Measurements from ENCODE around the gene SGTB. TPM values are rescaled to one million over a fixed set of nuclear protein-coding genes. Genes with fewer than 3 reads are reported as not detected.

The SGTB gene
- total and polyA plus RNA-seq, 2 experiments from 2014 or later = 8.0 to 12.5 TPM

DNA sequence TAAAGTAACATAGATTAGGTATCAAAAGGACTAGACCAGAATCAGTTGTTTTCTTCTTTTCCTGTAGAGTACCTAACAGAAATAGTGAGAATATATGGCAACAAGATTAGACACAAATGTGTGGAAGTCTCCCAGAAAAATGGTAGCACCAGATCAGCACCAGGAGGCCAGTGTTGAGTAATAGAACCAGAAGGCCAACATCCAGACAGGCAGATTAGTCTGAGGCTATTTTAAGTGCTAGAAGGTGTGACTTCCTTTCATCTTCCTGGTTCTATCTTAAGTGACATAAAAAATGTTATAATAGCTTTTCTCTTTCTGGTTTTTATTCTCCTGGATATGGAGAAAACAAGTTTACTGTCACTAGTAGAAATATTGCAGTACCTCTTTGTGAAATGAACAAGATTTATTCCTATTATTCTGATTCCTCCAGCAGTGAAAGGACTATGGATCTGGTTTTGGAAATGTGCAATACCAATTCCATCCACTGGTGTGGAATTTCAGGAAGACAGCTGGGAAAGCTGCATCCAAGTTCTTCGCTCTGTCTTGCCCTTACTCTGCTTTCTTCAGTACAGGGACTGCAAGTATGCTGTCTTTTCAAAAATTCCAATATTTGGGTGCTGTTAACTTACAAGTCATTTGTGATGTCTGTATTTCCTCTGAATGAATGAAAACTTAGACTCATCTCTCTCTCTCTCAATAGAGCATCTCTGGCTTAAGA is 57.9 kb downstream of the SGTB start:
- no peak for TF ChIP-seq ZNF114 (CRISPR knock-in tag; IDR thresholded peaks at IDR 0.05)
- TF ChIP-seq, protein P1, sequence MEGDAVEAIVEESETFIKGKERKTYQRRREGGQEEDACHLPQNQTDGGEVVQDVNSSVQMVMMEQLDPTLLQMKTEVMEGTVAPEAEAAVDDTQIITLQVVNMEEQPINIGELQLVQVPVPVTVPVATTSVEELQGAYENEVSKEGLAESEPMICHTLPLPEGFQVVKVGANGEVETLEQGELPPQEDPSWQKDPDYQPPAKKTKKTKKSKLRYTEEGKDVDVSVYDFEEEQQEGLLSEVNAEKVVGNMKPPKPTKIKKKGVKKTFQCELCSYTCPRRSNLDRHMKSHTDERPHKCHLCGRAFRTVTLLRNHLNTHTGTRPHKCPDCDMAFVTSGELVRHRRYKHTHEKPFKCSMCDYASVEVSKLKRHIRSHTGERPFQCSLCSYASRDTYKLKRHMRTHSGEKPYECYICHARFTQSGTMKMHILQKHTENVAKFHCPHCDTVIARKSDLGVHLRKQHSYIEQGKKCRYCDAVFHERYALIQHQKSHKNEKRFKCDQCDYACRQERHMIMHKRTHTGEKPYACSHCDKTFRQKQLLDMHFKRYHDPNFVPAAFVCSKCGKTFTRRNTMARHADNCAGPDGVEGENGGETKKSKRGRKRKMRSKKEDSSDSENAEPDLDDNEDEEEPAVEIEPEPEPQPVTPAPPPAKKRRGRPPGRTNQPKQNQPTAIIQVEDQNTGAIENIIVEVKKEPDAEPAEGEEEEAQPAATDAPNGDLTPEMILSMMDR (conservative IDR thresholded peaks at IDR 0.05; ENCODE audit: low read depth in 2 of 2) = peak; percentile 35 to 54
- Mint-ChIP-seq H3K4me1 (no peaks in the 10 kb centered on the region), H3K36me3 (ENCODE audit: low read depth) (no peaks in the 10 kb centered on the region), H3K9me3 (no peaks in the 10 kb centered on the region), H3K4me3 (no peak overlapping the region), H3K27me3 (ENCODE audit: insufficient read depth, low read depth, poor library complexity) (peaks cover 2% of the 10 kb centered on the region), H3K27ac (no peak overlapping the region; the same call in 1 of the 2 replicates)
- Histone ChIP-seq H4K20me1 (replicated peaks; ENCODE audit: insufficient read depth) (no peaks in the 10 kb centered on the region), H3K27me3 (ENCODE audit: insufficient read depth) (no peaks in the 10 kb centered on the region), H3F3A (replicated peaks; ENCODE audit: low read depth) (no peaks in the 10 kb centered on the region), H3K79me2 (replicated peaks; ENCODE audit: insufficient read depth) (no peaks in the 10 kb centered on the region), H2AFZ (no peak overlapping the region), H3K27ac (ENCODE audit: low read depth) (no peak overlapping the region), H3K9me2 (ENCODE audit: insufficient read depth) (no peaks in the 10 kb centered on the region), H3K4me1 (ENCODE audit: insufficient read depth) (no peaks in the 10 kb centered on the region), H3K4me2 (no peak overlapping the region), H3K36me3 (ENCODE audit: insufficient read depth) (no peaks in the 10 kb centered on the region), H3K4me3 (no peak overlapping the region)
- ATAC-seq = peak; percentile 89
- peak; percentile 74 for DNase-seq (ENCODE audit: low spot score)

DNA sequence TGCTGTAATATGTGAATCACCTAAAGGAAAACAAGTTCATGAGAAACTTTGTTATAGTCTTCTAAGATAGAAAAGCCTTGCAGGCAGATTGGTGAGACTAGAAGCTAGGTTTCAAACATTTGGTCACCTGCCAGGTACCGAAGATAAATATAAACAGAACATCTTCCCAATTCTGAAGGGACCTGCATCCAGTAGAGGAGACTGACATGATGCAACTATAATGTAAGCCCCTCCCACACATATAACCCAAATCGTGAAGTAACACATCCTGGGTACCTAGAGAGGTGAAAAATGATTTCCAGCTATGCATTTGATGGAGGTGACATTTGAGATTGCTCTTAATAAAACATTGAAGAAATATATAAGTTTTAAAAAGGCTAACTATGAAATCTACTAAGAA is 67.2 kb downstream of the SGTB start:
- H3K36me3 ChIP-seq (ENCODE audit: insufficient read depth) = no peaks in the 10 kb centered on the region
- H3K27ac ChIP-seq (ENCODE audit: low read depth) = 0 out of 2 replicates have a peak overlapping the region, but pooled peaks have one; percentile 21
- TF ChIP-seq, protein P1 (conservative IDR thresholded peaks at IDR 0.05; ENCODE audit: low read depth in 2 of 2) = no peak
- TF ChIP-seq STAT1 (IDR thresholded peaks at IDR 0.05; ENCODE audit: unreplicated experiment) = no peak
- TF ChIP-seq, protein P2, sequence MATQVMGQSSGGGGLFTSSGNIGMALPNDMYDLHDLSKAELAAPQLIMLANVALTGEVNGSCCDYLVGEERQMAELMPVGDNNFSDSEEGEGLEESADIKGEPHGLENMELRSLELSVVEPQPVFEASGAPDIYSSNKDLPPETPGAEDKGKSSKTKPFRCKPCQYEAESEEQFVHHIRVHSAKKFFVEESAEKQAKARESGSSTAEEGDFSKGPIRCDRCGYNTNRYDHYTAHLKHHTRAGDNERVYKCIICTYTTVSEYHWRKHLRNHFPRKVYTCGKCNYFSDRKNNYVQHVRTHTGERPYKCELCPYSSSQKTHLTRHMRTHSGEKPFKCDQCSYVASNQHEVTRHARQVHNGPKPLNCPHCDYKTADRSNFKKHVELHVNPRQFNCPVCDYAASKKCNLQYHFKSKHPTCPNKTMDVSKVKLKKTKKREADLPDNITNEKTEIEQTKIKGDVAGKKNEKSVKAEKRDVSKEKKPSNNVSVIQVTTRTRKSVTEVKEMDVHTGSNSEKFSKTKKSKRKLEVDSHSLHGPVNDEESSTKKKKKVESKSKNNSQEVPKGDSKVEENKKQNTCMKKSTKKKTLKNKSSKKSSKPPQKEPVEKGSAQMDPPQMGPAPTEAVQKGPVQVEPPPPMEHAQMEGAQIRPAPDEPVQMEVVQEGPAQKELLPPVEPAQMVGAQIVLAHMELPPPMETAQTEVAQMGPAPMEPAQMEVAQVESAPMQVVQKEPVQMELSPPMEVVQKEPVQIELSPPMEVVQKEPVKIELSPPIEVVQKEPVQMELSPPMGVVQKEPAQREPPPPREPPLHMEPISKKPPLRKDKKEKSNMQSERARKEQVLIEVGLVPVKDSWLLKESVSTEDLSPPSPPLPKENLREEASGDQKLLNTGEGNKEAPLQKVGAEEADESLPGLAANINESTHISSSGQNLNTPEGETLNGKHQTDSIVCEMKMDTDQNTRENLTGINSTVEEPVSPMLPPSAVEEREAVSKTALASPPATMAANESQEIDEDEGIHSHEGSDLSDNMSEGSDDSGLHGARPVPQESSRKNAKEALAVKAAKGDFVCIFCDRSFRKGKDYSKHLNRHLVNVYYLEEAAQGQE (IDR thresholded peaks at IDR 0.05; ENCODE audit: unreplicated experiment) = no peak
- TF ChIP-seq, protein P3, sequence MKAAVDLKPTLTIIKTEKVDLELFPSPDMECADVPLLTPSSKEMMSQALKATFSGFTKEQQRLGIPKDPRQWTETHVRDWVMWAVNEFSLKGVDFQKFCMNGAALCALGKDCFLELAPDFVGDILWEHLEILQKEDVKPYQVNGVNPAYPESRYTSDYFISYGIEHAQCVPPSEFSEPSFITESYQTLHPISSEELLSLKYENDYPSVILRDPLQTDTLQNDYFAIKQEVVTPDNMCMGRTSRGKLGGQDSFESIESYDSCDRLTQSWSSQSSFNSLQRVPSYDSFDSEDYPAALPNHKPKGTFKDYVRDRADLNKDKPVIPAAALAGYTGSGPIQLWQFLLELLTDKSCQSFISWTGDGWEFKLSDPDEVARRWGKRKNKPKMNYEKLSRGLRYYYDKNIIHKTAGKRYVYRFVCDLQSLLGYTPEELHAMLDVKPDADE (IDR thresholded peaks at IDR 0.05) = no peak

More for the DNA sequence above, 67.2 kb downstream of the SGTB start:
- H3K27me3 ChIP-seq (ENCODE audit: insufficient read depth) = no peaks in the 10 kb centered on the region
- Mint-ChIP-seq H3K36me3 (ENCODE audit: low read depth) (no peaks in the 10 kb centered on the region), H3K4me1 (no peaks in the 10 kb centered on the region), H3K4me3 (no peak overlapping the region), H3K9me3 (no peaks in the 10 kb centered on the region), H3K27me3 (ENCODE audit: insufficient read depth, low read depth, poor library complexity) (peaks cover 3% of the 10 kb centered on the region), H3K27ac (no peak overlapping the region)
- no peak for ATAC-seq
- no peaks in the 10 kb centered on the region for H3K79me2 ChIP-seq (replicated peaks; ENCODE audit: insufficient read depth)
- no peaks in the 10 kb centered on the region for H4K20me1 ChIP-seq (replicated peaks; ENCODE audit: insufficient read depth)
- no peak overlapping the region for H2AFZ ChIP-seq
- DNase-seq (ENCODE audit: low spot score) = no peak
- H3K4me1 ChIP-seq (ENCODE audit: insufficient read depth) = no peaks in the 10 kb centered on the region
- H3K4me2 ChIP-seq = no peak overlapping the region
- no peaks in the 10 kb centered on the region for H3F3A ChIP-seq (replicated peaks; ENCODE audit: low read depth)
- no peaks in the 10 kb centered on the region for H3K9me2 ChIP-seq (ENCODE audit: insufficient read depth)
- H3K4me3 ChIP-seq = no peak overlapping the region

Data from GM23338 (cell line).